Parathyroid adenoma (tissue), 2 donors: ENCODE data around the gene LY6G6F.

ENCODE experiments used
- H2AFZ ChIP-seq: fragments of 300-600 bp; sonication (generic); one replicate; pipeline ENCODE4 v1.7.0; 2017; ENCODE audit warnings: antibody characterized with exemption, mild to moderate bottlenecking
- H3K27ac ChIP-seq: fragments of 300-600 bp; sonication (generic); one replicate; pipeline ENCODE4 v1.7.0; 2017
- H3K27me3 ChIP-seq: fragments of 300-600 bp; sonication (generic); one replicate; pipeline ENCODE4 v1.7.0; 2017; ENCODE audit warnings: low read length; ENCODE audit not compliant: control insufficient read depth, insufficient read depth
- H3K36me3 ChIP-seq: fragments of 300-600 bp; sonication (generic); one replicate; pipeline ENCODE4 v1.7.0; 2017; ENCODE audit warnings: low read length; ENCODE audit not compliant: control insufficient read depth, insufficient read depth
- H3K4me1 ChIP-seq: fragments of 300-600 bp; sonication (generic); one replicate; pipeline ENCODE4 v1.7.0; 2017; ENCODE audit warnings: control low read depth
- H3K4me2 ChIP-seq: fragments of 300-600 bp; sonication (generic); one replicate; pipeline ENCODE4 v1.7.0; 2017; ENCODE audit warnings: low read length
- H3K4me3 ChIP-seq: fragments of 300-600 bp; sonication (generic); one replicate; pipeline ENCODE4 v1.7.0; 2017; ENCODE audit warnings: low read depth, low read length
- H3K79me2 ChIP-seq: fragments of 300-600 bp; sonication (generic); one replicate; pipeline ENCODE4 v1.7.0; 2017; ENCODE audit warnings: control low read depth
- H3K9ac ChIP-seq: fragments of 300-600 bp; sonication (generic); one replicate; pipeline ENCODE4 v1.7.0; 2017; ENCODE audit warnings: mild to moderate bottlenecking
- H3K9me3 ChIP-seq: fragments of 300-600 bp; sonication (generic); one replicate; pipeline ENCODE4 v1.7.0; 2017; ENCODE audit warnings: low read length; ENCODE audit not compliant: control insufficient read depth
- TF ChIP-seq, protein P1 (sequence below): fragments of 300-600 bp; sonication (generic); IDR thresholded peaks from one replicate; pipeline ENCODE4 v1.7.0; 2017; ENCODE audit warnings: antibody characterized with exemption, mild to moderate bottlenecking
- donor health status: primary hyperparathyroidism.

Gene LY6G6F

DNA sequence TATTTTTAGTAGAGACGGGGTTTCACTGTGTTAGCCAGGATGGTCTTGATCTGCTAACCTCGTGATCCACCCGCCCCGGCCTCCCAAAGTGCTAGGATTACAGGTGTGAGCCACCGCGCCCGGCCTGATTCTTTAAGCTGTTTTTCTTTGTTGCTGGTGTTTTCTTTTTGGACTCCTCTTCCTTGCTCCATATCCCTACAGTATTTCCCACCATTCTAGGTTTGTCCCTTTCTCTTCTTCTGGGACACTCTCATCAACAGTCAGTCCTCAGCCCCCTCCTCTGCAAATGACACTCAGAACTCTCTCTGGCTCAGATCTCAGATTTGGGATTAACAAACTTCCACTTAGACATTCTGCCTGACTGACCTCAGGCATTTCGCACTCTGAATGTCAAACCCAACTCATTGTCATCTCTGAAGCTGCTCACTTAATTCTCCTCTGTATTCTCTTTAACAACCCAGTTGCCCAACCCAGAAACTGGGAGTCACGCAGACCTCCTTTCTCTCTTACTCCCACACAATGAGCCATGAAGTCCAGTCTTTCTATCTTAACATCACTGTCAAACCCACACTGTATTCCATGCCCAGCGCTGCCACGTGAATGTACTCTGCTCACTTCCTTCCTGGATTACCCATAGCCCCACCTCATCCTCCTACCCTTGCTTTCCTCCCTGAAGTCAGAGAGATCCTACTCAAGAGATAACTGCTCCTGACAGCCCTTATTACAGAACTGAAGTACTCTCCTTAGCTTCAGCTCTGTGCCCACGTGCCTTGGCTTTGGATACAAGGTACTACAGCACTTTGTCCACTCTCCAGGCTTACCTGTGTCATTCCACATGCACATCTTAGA lies 19.1 kb downstream of the LY6G6F start:
- Histone ChIP-seq H3K4me2 (no peak overlapping the region), H3K27ac (no peak overlapping the region), H2AFZ (no peak overlapping the region), H3K4me3 (no peak overlapping the region), H3K36me3 (no peaks in the 10 kb centered on the region), H3K9ac (no peak overlapping the region), H3K4me1 (no peaks in the 10 kb centered on the region), H3K79me2 (no peaks in the 10 kb centered on the region), H3K9me3 (no peaks in the 10 kb centered on the region), H3K27me3 (no peaks in the 10 kb centered on the region)
- TF ChIP-seq, protein P1, sequence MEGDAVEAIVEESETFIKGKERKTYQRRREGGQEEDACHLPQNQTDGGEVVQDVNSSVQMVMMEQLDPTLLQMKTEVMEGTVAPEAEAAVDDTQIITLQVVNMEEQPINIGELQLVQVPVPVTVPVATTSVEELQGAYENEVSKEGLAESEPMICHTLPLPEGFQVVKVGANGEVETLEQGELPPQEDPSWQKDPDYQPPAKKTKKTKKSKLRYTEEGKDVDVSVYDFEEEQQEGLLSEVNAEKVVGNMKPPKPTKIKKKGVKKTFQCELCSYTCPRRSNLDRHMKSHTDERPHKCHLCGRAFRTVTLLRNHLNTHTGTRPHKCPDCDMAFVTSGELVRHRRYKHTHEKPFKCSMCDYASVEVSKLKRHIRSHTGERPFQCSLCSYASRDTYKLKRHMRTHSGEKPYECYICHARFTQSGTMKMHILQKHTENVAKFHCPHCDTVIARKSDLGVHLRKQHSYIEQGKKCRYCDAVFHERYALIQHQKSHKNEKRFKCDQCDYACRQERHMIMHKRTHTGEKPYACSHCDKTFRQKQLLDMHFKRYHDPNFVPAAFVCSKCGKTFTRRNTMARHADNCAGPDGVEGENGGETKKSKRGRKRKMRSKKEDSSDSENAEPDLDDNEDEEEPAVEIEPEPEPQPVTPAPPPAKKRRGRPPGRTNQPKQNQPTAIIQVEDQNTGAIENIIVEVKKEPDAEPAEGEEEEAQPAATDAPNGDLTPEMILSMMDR: no peak

DNA sequence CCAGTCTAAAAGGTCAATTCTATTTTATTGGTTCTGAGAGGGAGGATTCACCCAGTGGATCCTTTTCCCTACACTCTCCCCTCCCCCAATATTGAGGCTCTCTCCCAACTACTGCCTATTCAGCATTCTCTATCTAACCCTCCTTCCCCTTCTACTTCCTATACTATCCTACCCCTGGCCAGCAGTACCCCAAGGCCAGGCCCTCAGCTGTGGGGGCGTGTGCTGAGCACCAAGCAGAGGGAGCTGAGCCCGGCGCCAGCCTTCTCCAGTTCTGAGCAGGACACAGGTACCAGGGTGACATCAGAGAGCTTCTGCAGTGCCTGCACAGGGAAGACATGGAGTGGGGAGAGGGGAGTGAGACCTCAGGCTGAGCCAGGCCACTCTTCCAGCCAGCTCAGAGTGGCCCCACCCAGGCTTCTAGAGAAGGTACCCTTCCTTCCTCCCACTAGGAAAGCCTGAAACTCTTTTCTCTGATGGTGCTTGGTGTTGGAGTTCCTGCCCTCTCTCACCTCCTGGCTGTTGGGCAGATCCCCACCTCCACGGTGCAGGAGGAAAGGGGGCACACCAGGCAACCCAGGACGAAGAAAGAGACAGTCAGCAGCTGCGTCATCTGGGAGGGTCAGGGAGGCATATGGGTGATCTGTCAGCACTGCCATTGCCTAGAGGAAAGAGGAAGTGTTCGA lies 20.5 kb downstream of the LY6G6F start:
- Histone ChIP-seq H3K4me2 (no peak overlapping the region), H3K36me3 (no peaks in the 10 kb centered on the region), H3K4me1 (no peaks in the 10 kb centered on the region), H3K9me3 (no peaks in the 10 kb centered on the region), H2AFZ (no peak overlapping the region), H3K4me3 (no peak overlapping the region), H3K27ac (no peak overlapping the region), H3K27me3 (no peaks in the 10 kb centered on the region), H3K9ac (no peak overlapping the region), H3K79me2 (no peaks in the 10 kb centered on the region)
- TF ChIP-seq, protein P1: no peak

DNA sequence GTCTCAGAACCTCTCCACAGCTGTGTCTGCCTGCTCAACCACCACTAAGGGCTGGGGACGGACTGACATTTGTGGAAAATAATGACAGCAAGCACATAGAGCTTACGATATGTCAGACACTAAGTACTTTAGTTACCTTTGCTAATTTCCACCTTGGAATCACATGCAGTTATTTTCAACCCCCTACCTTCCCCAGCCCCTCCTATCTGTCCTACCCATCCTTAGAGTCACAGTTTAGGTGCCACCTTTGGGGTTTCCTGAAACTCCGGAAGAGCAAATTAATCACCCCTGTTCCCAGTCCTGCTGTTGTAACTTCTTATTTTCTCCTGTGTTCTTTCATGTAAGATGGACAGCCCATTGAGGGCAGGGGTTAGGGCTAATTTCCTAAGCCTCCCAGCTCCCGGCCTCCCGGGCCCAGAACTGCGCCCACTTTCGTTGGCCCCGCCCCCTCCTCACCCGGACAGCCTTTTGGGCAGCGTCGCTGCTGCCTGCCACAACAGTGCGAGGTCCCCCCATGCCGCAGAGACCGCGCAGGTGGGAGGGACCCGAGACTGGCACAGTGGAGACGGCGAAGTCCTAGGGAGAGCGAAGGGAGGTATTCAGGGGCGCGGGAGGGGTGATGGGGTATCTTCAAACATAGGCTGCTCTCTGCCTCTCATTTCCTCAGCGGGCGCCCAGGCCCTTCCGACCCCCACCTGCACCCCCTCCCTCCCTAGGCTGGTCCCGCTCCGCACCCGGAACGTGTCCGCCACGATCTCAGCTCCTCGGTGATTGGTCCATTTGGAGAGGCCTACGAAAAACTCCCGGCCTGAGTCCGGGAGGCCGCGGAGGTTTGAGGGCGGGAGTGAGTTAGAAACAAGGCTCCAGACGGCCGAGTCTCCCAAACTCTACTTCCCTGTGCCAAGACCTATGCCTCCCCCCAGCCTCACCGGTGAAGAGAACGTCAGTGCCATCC lies 21.3 kb downstream of the LY6G6F start:
- Histone ChIP-seq H3K4me3 (peak overlapping the region; percentile 94), H2AFZ (no peak overlapping the region), H3K79me2 (no peaks in the 10 kb centered on the region), H3K9ac (no peak overlapping the region), H3K36me3 (no peaks in the 10 kb centered on the region), H3K27ac (peak overlapping the region; percentile 20), H3K27me3 (no peaks in the 10 kb centered on the region), H3K9me3 (no peaks in the 10 kb centered on the region), H3K4me1 (no peaks in the 10 kb centered on the region), H3K4me2 (peak overlapping the region; percentile 98)
- TF ChIP-seq, protein P1: no peak

DNA sequence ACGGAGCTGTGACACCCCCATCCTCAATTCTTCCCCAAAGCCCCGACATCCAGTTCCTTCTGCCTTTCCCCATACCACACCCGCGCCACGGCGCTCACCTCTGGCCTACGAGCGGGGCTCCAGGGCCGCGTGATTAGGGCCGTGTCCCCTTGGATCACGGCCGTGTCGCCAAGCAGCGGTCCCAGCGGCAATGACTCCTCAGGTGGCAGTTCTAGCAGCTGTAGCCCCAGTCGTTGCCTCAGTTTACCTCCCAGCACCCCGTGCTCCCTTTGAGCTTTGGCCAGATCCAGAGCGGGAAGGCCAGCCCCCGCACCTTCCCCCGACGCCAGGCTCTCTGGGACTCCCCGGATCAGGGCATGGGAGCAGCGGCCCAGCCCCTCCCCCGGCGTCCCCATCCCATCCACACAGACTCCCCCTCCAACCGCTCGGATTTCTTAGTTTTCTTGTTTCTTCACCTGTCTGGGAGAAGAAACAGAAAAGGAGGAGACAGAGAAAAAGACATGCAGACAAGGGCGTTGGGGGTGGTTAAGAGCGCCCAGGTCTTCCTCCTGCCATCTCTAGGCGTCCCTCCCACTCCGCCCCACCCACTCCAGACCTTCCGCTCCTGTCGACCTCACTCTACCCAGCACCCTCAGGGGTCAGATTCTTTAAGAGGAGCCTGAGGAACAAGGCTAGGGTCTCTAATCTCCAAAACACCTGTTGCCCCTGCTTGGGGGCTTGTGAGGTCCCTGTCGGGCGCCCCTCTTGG lies 22.3 kb downstream of the LY6G6F start, which contains the start of gene DDAH2:
TSS of gene DDAH2 (minus strand) at position 533 of the 748 bp plus-strand sequence. CDS start at position 395, 138 bp downstream.
- peak within 1 kb of the TSS; percentile 98 for H3K4me2 ChIP-seq
- H3K4me1 ChIP-seq: no peaks in the 10 kb centered on the region
- H3K9ac ChIP-seq: no peak within 1 kb of the TSS
- H3K36me3 ChIP-seq: no peaks in the 10 kb centered on the region
- H3K79me2 ChIP-seq: no peaks in the 10 kb centered on the region
- H3K9me3 ChIP-seq: no peaks in the 10 kb centered on the region
- TF ChIP-seq, protein P1: no peak
- no peaks in the 10 kb centered on the region for H3K27me3 ChIP-seq
- peak within 1 kb of the TSS; percentile 70 for H2AFZ ChIP-seq
- peak within 1 kb of the TSS; percentile 61 for H3K27ac ChIP-seq
- H3K4me3 ChIP-seq: peak within 1 kb of the TSS; percentile 94
